Measurements from ENCODE around the gene RHBDL2.
"Not testable (repeated sequence)": the region's sequence is repeated elsewhere in the genome, so short reads cannot be mapped to it uniquely, and the experiment has no call there.

RHBDL2 gene

DNA sequence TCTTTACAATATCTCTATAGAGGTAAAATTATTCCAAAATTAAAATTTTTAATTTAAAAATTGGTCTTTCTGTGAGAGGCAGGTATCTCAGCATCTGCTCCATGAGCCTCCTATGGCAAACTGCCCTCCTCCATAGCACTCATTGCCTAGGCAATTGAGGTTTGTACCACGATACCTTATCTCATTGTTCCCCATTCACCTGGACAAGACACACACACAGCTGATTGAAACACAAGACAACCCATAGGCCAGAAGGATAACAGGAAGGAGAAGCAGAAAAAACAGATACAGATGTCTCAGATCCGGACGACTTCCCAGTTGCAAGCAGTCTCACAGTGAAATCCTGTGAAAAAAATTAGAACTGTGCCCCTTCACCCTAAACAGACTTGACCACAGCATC lies 24.3 kb downstream of the RHBDL2 start:
- no peaks in the 10 kb centered on the region for H3K9me3 ChIP-seq
- peaks cover 0 to 10% (median 0%) of the 10 kb centered on the region in 3 donors for H3K36me3 ChIP-seq
- no peaks in the 10 kb centered on the region for H3K4me1 ChIP-seq
- DNase-seq = no peak
- H3K27ac ChIP-seq = no peak overlapping the region
- intact Hi-C loops (cut with DNase I; ENCODE audit: low total_unique reads) = no loop called here
- H3K27me3 ChIP-seq = no peaks in the 10 kb centered on the region
- TF ChIP-seq, protein P1, sequence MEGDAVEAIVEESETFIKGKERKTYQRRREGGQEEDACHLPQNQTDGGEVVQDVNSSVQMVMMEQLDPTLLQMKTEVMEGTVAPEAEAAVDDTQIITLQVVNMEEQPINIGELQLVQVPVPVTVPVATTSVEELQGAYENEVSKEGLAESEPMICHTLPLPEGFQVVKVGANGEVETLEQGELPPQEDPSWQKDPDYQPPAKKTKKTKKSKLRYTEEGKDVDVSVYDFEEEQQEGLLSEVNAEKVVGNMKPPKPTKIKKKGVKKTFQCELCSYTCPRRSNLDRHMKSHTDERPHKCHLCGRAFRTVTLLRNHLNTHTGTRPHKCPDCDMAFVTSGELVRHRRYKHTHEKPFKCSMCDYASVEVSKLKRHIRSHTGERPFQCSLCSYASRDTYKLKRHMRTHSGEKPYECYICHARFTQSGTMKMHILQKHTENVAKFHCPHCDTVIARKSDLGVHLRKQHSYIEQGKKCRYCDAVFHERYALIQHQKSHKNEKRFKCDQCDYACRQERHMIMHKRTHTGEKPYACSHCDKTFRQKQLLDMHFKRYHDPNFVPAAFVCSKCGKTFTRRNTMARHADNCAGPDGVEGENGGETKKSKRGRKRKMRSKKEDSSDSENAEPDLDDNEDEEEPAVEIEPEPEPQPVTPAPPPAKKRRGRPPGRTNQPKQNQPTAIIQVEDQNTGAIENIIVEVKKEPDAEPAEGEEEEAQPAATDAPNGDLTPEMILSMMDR (IDR thresholded peaks at IDR 0.05) = no peak
- H3K4me3 ChIP-seq = no peak overlapping the region

DNA sequence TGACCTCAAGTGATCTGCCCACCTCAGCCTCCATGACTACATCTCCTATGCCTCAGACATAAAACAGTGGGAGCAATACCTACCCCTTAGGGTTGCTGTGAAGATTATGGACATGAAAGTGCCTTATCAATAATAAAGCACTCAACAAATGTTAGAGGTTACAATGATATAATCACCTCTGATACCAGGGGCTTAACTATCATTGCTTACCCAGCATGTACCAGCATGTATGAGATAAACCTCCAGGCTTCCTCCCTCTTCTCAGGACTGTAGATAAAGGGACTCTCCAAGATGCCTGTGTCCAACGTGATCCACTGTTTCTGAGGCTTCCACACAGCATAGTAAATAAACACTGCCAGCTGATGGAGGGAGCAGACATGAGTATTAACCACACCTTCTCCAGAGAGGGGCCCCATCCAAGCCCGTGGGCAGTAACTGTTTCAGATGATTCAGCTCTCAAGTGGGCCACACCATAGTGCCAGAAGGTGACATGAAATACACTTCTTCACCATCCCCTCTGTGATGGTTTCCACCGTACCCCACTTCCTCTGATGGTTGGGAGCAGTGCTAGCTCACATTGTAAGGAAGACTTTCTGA lies 26.2 kb downstream of the RHBDL2 start:
- no peak overlapping the region for H3K4me3 ChIP-seq
- H3K36me3 ChIP-seq = peaks cover 0 to 10% (median 0%) of the 10 kb centered on the region in 3 donors
- H3K27me3 ChIP-seq = no peaks in the 10 kb centered on the region
- no peak for DNase-seq
- H3K9me3 ChIP-seq = no peaks in the 10 kb centered on the region
- no peaks in the 10 kb centered on the region for H3K4me1 ChIP-seq
- intact Hi-C loops (cut with DNase I; ENCODE audit: low total_unique reads) = no loop called here
- TF ChIP-seq, protein P1 (IDR thresholded peaks at IDR 0.05) = no peak
- H3K27ac ChIP-seq = no peak overlapping the region

DNA sequence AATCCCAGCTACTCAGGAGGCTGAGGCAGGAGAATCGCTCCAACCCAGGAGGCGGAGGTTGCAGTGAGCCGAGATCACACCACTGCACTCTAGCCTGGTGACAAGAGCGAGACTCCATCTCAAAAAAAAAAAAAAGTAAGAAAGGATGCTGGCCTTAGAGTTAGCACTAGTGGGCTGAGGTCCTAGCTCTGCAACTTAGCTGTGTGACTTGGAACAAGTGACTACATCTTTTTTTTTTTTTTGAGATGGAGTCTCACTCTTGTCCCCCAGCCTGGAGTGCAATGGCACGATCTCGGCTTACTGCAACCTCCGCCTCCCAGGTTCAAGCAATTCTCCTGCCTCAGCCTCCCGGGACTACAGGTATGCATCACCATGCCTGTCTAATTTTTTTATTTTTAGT lies 26.7 kb downstream of the RHBDL2 start:
- H3K27me3 ChIP-seq; DNase-seq; H3K4me1 ChIP-seq; intact Hi-C loops (cut with DNase I; ENCODE audit: low total_unique reads); H3K4me3 ChIP-seq; H3K9me3 ChIP-seq; H3K36me3 ChIP-seq; H3K27ac ChIP-seq: not testable (repeated sequence)

DNA sequence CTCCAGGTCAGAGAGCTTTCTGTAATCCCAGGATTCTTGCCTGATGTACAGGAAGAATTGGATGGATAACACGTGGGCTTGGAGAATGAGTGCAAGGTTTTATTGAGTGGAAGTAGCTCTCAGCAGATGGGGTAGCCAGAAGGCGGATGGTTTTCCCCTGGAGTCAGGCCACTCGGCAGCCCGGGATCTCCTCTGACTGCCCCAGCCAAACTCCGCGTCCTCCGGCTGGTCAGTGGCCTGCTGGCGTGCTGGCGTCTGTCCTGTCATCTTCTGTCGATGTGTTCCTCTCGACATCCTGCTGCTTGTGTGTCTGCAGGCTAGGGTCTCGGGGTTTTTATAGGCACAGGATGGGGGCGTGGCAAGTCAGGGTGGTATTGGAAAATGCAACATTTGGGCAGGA lies 32.8 kb downstream of the RHBDL2 start:
- H3K9me3 ChIP-seq = peaks cover 0 to 14% (median 6%) of the 10 kb centered on the region in 3 donors
- H3K4me3 ChIP-seq = no peak overlapping the region
- TF ChIP-seq, protein P1 (IDR thresholded peaks at IDR 0.05) = no peak
- peaks cover 0 to 4% (median 0%) of the 10 kb centered on the region in 3 donors for H3K36me3 ChIP-seq
- H3K27me3 ChIP-seq = no peaks in the 10 kb centered on the region
- no peaks in the 10 kb centered on the region for H3K4me1 ChIP-seq
- intact Hi-C loops (cut with DNase I; ENCODE audit: low total_unique reads) = no loop called here
- DNase-seq = no peak
- H3K27ac ChIP-seq = no peak overlapping the region

DNA sequence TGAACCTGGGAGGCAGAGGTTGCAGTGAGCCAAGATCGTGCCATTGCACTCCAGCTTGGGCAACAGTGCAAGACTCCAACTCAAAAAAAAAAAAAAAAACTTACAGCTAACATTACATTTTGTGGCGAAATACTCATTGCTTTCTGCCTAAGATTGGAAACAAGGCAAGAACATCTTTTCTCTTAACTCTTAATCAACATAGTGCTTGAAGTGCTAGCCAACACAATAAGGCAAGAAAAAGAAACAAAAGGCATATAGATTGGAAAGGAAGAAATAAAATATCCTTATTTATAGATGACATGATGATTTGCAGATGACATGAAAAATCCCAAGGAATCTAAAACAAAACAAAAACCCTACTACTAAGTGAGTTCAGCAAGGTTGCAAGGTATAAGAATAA lies 35.6 kb downstream of the RHBDL2 start:
- DNase-seq = no peak
- Histone ChIP-seq H3K4me3 (no peak overlapping the region), H3K4me1 (no peaks in the 10 kb centered on the region), H3K27me3 (no peaks in the 10 kb centered on the region), H3K36me3 (no peaks in the 10 kb centered on the region), H3K9me3 (peaks cover 0 to 14% (median 6%) of the 10 kb centered on the region in 3 donors), H3K27ac (no peak overlapping the region)
- TF ChIP-seq, protein P1 (IDR thresholded peaks at IDR 0.05) = no peak
- intact Hi-C loops (cut with DNase I; ENCODE audit: low total_unique reads) = no loop called here

DNA sequence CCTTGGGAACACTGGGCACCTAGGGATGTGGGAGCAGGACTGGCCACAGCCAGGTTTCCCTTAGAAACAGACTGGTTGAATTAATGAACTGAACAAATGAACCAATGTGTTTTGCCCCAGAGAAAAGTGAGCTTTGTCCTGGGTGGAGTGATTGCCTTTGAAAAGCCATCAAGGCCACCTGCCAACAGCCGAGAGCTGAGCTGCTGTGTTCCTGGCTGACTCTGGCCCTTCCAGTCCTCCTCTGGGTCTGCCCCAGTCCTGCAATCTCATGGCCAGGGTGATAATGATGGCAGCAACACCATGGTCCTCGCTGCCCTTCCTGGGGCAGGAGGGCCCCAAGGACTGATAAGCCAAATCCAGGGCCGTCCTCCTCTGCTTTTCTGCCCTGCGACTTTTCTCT lies 42.1 kb downstream of the RHBDL2 start:
- Histone ChIP-seq H3K27ac (no peak overlapping the region), H3K4me1 (no peaks in the 10 kb centered on the region), H3K9me3 (no peaks in the 10 kb centered on the region), H3K4me3 (no peak overlapping the region), H3K36me3 (no peaks in the 10 kb centered on the region), H3K27me3 (no peaks in the 10 kb centered on the region)
- TF ChIP-seq, protein P1 (IDR thresholded peaks at IDR 0.05) = no peak
- intact Hi-C loops (cut with DNase I; ENCODE audit: low total_unique reads) = no loop called here
- no peak for DNase-seq
